ENCODE data around the gene ITPR1.

Gene ITPR1

DNA sequence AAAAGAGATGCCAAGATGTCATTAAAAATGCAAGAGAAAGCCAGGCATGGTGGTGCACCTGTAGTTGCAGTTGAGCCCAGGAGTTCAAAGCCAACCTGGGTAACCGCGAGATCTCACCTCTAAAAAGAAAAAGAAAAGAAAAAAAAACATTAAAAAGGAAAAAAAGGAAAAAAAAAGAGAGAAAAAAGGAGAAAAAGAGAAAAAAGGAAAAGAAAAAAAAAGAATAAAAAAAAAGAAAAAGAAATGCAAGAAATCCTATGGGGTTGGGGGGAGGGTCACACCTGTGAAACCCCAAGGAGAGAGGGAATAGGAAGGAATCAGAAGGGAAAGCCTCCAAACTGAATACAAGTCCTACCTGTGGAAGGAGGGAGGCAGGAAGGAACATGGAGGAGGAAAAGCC lies 20.8 kb upstream of the ITPR1 start:
- TF ChIP-seq, protein P1, sequence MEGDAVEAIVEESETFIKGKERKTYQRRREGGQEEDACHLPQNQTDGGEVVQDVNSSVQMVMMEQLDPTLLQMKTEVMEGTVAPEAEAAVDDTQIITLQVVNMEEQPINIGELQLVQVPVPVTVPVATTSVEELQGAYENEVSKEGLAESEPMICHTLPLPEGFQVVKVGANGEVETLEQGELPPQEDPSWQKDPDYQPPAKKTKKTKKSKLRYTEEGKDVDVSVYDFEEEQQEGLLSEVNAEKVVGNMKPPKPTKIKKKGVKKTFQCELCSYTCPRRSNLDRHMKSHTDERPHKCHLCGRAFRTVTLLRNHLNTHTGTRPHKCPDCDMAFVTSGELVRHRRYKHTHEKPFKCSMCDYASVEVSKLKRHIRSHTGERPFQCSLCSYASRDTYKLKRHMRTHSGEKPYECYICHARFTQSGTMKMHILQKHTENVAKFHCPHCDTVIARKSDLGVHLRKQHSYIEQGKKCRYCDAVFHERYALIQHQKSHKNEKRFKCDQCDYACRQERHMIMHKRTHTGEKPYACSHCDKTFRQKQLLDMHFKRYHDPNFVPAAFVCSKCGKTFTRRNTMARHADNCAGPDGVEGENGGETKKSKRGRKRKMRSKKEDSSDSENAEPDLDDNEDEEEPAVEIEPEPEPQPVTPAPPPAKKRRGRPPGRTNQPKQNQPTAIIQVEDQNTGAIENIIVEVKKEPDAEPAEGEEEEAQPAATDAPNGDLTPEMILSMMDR (IDR thresholded peaks at IDR 0.05; ENCODE audit: low read depth, low read length), result no peak
- DNase-seq (ENCODE audit: extremely low read depth, low read depth), result no peak

DNA sequence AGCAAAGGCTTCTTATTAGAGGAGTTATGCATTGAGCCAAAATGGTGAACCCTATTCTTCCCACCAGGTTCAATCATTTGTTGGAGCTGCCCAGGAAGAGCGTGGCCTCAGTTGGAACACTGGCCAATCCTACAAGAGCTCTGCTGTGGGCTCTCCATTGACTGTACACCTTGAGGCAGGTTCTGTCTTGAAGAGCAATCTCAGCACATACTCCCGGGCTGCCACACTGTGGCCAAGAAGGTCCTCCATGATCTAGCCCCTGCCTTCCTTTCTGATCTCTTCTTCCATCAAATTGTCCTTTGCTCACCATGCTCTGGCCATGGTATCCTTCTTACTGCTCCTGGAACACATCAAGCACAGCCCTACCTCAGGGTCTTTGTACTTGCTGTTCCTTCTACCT lies 20.4 kb upstream of the ITPR1 start:
- DNase-seq (ENCODE audit: extremely low read depth, low read depth), result no peak
- TF ChIP-seq, protein P1 (IDR thresholded peaks at IDR 0.05; ENCODE audit: low read depth, low read length), result no peak

DNA sequence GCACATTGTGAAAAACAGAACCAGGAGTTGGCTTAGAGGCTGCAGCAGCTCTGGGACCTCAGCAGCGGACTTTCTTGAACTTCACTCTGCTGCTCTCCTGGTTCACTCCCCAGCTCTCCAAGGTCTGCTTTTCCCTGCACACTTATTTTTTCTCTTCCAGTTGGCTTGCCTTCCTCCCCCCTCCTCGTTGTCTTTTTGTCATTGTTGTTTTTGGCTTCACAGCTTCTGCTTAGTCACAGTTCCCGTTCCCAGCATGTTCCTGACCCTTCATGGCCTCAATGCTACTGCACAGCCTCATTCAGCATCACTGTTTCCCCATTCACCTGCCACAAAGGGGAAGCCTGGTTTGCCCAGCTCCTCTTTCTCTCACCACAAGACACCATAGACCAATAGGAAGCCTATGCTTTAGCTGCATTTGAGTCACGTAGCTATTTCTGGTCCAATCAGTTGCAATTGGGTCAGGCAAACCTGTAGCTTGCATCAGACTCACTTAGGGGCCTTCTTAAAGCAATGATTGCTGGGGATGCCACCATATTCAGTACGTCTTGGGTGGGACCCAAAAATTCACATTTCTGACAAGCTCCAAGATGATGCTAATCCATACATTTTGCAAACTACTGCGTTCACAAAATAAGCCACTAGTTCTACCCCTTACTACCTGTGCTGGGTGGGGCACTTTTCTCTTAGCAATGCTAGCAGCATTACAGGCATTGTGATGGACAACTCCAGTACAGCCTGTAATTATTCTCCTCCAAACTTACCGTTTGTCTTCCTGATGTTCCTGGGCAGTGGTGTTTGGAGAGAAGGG lies 18.3 kb upstream of the ITPR1 start:
- DNase-seq (ENCODE audit: extremely low read depth, low read depth), result no peak
- TF ChIP-seq, protein P1 (IDR thresholded peaks at IDR 0.05; ENCODE audit: low read depth, low read length), result no peak

DNA sequence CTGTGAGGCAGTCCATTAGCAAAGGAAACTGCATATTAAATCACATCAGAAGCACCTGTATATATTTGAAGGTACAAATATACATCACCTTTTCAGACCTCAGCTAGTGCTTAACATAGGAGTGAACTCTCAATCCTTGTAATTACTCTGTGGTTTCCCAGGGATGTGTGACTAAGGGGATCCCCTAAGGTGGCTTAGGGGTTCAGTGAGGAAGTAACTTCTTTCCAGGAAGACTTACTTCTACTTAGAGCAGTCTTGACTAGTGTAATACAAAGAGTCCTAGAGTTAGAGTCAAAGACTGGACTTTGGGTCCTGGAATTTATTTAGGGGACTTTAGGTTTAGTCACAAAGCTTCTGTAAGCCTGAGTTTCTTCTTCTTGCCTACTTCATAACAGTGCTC lies 17.3 kb upstream of the ITPR1 start:
- no peak for DNase-seq (ENCODE audit: extremely low read depth, low read depth)
- TF ChIP-seq, protein P1 (IDR thresholded peaks at IDR 0.05; ENCODE audit: low read depth, low read length), result no peak

DNA sequence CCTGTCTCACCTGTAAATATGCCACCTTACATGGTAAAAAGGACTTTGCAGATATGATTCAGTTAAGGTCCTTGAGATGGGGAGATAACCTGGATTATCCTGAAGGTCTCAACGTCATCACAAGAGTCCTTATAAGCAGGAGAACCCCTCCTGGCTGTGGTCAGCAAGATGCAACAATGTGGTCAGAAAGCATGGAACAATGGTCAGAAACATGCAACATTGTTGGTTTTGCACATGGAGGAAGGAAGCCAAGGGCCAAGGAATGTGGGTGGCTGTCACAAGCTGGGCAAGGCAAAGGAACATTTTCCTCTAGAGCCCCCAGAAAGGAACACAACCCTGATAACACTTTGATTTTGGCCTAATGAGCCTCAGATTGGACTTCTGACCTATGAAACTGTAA lies 16.7 kb upstream of the ITPR1 start:
- no peak for DNase-seq (ENCODE audit: extremely low read depth, low read depth)
- TF ChIP-seq, protein P1 (IDR thresholded peaks at IDR 0.05; ENCODE audit: low read depth, low read length), result no peak

DNA sequence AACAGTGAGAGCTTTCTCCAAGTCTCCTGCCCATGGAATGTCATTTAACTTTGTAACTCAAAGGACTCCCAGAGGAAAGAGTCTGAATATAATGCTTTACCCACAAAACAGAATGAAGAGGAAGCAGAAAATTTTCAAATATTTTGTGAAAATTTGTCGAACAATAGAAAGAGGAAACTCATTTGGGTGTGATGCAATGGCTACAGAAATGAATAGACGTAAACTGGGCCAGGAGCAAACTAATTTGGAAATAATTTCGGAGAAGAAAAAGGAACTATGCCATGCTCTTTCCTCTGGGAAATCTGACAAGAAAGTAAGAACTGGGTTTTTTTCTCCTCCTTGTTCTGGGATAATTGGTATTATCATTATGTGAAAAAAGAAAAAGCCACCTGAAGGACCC lies 14.9 kb upstream of the ITPR1 start:
- no peak for DNase-seq (ENCODE audit: extremely low read depth, low read depth)
- TF ChIP-seq, protein P1 (IDR thresholded peaks at IDR 0.05; ENCODE audit: low read depth, low read length), result no peak

DNA sequence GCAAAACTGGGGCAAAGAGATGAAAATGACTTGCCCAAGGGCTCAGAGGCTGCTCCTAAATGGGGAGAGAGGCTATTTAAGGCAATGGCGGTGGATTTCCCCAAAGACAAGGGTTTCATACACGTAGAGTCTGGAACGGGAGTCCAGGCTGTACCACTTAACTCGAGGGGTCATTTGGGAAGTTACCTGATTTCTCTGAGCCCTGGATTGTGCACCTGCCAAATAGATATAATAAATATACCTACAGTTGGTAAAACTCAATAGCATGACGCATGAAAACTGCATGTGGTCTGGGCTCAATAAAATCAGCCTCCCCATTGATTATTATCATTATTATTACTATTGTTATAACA lies 1.3 kb upstream of the ITPR1 start:
- no peak for DNase-seq (ENCODE audit: extremely low read depth, low read depth)
- TF ChIP-seq, protein P1 (IDR thresholded peaks at IDR 0.05; ENCODE audit: low read depth, low read length), result no peak
